ENCODE measurements around the gene FHOD3.

- TF ChIP-seq CTCF (IDR thresholded peaks at IDR 0.05) (no peak), POLR2AphosphoS5 (IDR thresholded peaks at IDR 0.05; ENCODE audit: low read depth, low read length) (no peak), SIN3A (IDR thresholded peaks at IDR 0.05; ENCODE audit: borderline replicate concordance, insufficient read depth, low read depth, low read length) (no peak), TCF7L2 (IDR thresholded peaks at IDR 0.05; ENCODE audit: low read depth, low read length) (no peak)
- TF ChIP-seq, protein P1, sequence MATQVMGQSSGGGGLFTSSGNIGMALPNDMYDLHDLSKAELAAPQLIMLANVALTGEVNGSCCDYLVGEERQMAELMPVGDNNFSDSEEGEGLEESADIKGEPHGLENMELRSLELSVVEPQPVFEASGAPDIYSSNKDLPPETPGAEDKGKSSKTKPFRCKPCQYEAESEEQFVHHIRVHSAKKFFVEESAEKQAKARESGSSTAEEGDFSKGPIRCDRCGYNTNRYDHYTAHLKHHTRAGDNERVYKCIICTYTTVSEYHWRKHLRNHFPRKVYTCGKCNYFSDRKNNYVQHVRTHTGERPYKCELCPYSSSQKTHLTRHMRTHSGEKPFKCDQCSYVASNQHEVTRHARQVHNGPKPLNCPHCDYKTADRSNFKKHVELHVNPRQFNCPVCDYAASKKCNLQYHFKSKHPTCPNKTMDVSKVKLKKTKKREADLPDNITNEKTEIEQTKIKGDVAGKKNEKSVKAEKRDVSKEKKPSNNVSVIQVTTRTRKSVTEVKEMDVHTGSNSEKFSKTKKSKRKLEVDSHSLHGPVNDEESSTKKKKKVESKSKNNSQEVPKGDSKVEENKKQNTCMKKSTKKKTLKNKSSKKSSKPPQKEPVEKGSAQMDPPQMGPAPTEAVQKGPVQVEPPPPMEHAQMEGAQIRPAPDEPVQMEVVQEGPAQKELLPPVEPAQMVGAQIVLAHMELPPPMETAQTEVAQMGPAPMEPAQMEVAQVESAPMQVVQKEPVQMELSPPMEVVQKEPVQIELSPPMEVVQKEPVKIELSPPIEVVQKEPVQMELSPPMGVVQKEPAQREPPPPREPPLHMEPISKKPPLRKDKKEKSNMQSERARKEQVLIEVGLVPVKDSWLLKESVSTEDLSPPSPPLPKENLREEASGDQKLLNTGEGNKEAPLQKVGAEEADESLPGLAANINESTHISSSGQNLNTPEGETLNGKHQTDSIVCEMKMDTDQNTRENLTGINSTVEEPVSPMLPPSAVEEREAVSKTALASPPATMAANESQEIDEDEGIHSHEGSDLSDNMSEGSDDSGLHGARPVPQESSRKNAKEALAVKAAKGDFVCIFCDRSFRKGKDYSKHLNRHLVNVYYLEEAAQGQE (IDR thresholded peaks at IDR 0.05; ENCODE audit: insufficient read depth in 1 of 2, low read depth in 2 of 2, low read length in 1 of 2) = no peak
Measured at GRCh38 chr18:36399055-36399454, 101.5 kb downstream of the FHOD3 start.

Measured in Panc1 (cell line).